GDM1 (cell line): ENCODE measurements around the gene C11orf52.
A peak's percentile ranks its signal among the peaks of the same experiment; 100 is the strongest.
"Not testable (repeated sequence)": the region's sequence is repeated elsewhere in the genome, so short reads cannot be mapped to it uniquely, and the experiment has no call there.

Source experiments
- DNase-seq: peaks from one replicate; lab custom pipeline; 2025; lab: John Stamatoyannopoulos, UW

The C11orf52 gene

GRCh38 chr11:111913031-111913861 lies 5.5 kb upstream of the C11orf52 start:
- no peak for DNase-seq

- no peak for DNase-seq
These were observed 4.7 kb upstream of the C11orf52 start for GRCh38 chr11:111913997-111914396.

DNA sequence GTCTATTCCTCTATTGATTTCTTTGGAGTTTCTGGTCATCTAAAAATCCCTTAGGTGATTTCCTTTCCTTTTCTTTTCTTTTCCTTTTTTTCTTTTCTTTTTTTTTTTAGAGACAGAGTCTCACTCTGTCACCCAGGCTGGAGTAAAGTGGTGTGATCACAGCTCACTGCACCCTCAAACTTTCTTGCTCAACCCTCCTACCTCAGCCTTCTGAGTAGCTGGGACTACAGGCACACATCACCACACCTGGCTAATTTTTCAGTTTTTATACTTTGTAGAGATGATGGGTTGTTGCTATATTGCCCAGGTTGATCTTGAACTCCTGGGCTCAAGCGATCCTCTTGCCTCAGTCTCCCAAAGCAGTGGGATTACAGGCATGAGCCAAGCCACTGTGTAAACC lies 1.9 kb upstream of the C11orf52 start:
- no peak for DNase-seq

GRCh38 chr11:111917312-111917711 lies 1.4 kb upstream of the C11orf52 start:
- no peak for DNase-seq

DNA sequence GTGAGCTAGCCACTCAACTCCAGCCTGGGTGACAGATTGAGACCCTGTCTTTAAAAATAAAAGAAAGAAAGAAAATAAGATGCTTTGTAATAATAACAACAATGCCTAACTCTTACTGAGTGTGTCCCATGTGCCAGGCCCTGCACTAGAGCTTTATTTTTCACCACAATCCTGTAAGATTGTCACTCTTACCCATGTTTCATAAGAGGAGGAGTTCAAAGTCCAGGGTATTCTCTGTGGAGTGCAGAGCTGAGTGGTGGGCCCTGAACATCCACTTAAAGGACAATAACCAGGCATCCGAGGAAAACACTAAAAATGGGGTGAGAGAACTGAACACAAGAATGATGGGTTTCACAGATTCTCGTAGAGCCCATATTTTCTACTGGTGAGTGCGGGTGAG lies 925 bp upstream of the C11orf52 start:
- DNase-seq = no peak

DNA sequence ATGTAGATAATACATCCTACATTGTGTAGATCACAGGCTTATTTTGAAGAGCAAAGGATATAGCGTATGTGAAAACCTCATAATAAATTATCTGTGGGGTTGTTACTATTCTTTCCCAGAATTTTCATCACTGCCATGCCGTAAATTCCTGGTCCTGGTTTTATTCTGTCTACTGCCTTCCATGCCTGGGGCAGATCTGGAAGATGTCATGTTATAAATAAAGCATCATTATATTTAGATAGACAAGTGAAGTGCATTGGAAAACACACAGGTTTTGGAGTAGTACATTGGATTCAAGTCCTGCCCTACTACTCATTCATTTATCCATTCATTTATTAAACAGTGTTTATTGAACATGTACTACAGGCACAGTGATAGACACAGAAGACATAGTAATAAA lies 2.2 kb downstream of the C11orf52 start:
- DNase-seq = no peak

DNA sequence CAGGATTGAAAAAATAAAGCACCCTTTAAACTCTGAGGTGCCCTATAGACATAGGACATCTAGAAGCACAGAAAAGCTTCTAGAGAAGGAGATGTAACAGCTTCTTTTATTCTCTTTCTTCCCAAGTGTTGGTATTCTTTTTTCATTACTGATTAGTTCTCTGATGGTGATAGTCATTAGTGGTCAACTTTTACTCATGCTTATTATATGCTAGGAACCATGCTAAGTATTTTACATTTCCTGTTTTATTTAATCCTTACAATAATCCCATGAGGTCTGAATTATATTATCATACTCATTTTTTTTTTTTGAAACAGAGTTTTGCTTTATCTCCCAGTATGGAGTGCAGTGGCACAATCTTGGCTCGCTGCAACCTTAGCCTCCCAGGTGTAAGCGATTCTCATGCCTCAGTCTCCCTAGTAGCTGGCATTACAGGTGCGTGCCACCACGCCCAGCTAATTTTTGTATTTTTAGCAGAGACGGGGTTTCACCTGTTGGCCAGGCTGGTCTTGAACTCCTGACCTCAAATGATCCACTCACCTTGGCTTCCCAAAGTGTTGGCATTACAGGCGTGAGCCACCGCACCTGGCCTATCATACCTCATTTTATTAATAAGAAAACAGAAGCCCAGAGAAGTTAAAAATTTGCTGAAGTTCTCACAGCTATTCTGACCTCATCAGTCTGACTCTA lies 3.0 kb downstream of the C11orf52 start:
- no peak for DNase-seq

GRCh38 chr11:111922803-111923202 lies 4.1 kb downstream of the C11orf52 start:
- no peak for DNase-seq

GRCh38 chr11:111923351-111923788 lies 4.7 kb downstream of the C11orf52 start:
- no peak for DNase-seq

DNA sequence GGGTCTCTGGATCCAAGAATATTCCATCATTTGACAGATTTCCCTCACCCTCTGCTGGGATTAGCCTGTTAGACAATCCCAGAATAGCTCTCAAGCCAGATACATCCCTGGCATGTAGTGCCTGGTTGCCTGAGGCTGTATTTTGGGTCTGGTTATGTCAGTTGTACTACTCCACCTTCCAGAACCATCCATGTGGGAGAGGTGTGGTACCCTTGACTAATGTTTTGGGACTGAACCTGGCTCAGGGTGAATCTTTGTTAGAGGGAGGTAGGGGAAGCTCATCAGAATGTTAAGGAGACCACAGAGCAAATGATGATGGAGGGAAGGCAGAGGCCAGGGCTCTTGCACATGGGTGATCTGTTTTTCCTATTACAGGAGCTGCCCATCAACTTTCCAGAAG lies 5.2 kb downstream of the C11orf52 start:
- DNase-seq = no peak

DNA sequence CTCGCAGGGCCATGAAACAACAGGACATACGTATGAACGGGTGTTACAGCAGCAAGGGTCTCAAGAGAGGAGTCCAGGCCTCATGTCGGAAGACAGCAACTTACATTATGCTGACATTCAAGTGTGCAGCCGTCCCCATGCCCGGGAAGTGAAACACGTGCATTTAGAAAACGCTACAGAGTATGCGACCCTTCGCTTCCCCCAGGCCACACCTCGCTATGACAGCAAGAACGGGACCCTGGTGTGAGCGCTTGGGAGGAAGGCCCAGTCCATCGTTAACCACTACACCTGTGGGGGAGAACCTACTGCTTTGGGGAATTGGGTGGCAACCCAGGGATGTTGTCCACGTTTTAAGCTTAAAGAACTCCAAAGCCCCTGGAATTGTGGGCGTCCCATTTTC lies 7.2 kb downstream of the C11orf52 start:
- DNase-seq = no peak

DNA sequence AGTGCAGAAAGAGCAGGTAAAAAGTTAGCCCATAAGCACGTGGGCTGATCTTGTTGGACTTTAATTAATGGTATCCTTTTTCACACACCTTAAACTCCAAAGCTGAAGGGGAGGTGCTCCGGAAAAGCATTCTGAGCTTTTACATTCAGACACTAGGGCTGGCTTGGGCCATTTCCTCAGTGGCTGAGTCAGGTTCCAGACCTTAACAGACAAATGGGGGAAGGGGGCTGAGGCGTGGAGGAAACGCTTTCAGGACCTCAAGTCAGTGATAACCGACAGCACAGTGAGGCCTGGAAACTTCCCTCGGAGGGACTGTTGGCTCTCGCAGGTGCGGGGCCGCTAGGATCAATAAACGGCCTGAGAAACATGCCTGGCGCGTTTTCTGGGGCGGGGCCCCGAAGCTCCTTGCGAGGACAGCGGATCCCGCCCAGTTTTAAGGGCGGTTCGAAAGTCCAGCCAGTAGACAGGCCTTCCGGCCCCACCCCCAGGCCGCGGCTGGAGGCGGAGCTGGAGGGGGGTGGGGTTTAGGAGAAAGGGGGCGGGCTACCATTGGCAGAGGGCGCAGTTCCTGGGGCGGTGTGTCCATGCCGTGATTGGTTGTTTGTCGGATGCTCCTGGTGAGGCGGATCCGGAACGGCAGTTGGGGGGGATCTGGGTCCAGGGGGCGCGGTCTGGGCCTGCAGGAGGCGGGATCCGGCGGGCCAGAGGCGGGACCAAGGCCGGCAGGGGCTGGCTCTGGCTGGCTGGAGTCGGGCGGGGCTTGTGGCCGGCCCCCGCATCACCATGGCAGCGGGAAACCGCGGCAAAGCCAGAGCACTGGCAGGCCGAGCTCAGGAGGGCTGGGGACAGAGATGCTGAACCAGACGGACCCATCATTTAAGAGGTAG lies 8.0 kb downstream of the C11orf52 start:
- peak; percentile 94 for DNase-seq

DNA sequence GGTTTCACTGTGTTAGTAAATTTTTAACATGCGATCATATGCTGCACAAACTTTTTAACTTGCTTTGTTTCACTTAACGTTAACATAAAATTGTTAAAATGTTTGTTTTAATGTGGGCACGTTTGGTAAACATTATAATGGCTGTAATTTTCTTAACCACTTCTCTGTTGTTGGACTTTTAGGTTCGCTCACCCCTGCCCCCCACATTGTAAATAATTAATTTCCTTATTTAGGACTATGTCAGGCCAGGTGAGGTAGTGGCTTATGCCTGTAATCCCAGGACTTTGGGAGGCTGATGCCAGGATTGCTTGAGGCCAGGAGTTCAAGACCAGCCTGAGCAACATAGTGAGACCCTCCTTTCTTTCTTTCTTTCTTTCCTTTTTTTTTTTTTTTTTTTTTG lies 11.8 kb downstream of the C11orf52 start:
- no peak for DNase-seq

- no peak for DNase-seq
These were observed 13.9 kb downstream of the C11orf52 start for GRCh38 chr11:111932611-111932950.

DNA sequence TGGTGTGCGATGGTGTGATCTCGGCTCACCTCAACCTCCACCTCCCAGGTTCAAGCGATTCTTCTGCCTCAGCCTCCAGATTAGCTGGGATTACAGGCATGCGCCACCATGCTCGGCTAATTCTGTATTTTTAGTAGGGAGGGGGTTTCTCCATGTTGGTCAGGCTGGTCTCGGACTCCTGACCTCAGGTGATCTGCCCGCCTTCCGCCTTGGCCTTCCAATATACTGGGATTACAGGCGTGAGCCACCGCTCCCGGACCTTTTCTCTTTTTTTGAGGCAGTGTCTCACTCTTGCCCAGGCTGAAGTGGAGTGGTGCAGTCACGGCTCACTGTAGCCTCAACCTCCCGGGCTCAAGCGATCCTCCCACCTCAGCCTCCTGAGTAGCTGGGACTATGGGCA lies 14.5 kb downstream of the C11orf52 start:
- not testable (repeated sequence) for DNase-seq

DNA sequence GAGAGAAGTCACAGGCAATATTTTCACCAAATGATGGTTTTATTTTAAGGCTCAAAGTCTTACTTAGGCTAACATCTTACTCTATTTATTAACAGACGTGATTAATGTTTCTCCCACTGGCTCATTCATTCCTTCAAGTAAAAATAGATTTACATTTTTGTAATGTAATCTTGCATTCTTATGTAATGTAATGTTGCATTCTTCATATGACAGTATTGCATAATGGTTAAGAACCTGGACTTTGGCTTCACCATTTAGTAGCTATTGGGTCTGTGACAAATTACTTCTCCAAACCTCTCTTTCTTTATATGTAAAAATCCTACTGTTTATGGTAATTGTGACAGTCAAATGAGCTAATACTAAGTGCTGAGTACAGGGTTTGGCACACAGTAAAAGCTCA lies 15.2 kb downstream of the C11orf52 start:
- DNase-seq = no peak

GRCh38 chr11:111934306-111934705 lies 15.6 kb downstream of the C11orf52 start:
- no peak for DNase-seq

DNA sequence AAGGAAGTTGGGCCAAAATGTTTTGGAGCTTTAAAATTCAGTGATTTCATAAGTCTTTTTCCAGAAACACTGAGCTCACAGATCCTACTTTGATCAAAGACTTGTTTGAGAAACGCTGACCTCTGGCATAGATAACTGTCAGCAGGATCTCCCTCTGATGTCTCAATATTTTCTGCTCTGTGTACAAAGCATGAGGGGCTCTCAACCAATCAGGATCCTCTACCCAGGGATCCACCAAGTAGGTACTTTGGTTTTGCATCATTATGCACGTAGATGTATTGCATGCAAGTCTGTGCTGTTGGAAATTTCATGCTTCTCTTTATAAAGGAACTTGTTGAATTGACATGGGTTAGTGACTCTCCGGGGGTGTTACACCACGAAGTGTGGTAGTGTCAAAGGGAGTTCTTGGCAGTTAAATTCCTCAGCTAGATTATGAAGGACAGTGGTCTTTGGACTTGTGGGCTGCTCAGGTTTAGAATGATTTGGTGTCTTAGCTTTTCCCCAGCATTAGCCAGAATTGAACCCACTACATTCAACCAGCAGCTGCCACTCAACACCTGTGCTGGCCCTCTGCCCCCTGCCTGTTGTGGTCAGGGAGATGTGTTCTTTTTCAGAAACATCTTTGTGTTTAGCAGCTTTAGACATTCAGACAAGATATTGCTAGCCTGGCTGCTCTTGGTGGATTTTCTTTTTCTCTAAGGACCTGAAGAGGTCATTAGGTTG lies 16.8 kb downstream of the C11orf52 start:
- DNase-seq = no peak

DNA sequence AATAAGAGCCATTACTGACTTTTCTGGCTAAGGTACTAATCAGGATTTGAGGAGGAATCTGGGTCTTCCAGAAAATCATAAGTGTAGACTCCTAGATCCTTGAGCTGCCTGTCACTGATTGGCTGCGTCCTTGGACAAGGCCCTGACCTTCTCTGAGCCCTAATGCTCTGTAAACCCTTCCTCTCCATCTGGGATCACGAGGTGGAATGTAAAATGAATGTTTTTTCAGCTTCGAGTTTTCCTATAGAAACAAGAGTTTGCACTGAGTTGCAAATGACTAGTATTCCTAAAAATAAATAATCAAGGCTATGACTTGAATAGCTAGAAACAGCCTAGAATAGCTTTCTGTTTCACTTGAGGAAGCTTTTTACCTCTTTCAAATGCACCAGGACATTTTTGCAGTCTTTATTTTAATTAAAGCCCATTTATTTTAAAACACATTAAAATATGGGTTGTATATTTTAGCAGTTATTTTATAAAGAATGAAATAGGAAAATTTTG lies 17.4 kb downstream of the C11orf52 start:
- no peak for DNase-seq

DNA sequence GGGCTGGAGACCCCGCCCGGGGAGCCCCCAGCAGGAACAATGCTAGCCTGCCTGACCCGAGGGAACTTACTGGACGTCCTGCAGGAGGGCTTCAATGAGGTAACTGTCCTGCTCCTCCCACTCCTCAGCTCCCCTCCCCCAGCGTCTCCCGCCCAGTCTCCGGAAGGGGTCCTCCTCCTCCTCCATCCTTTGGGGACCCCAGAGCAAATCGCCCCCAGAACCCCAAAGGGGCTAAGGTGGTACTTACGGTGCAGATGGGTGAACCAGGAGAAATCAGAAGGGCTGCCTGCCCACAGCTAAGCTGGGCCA lies 18.7 kb downstream of the C11orf52 start:
- no peak for DNase-seq

- no peak for DNase-seq
These were observed 19.1 kb downstream of the C11orf52 start for GRCh38 chr11:111937844-111938243.

DNA sequence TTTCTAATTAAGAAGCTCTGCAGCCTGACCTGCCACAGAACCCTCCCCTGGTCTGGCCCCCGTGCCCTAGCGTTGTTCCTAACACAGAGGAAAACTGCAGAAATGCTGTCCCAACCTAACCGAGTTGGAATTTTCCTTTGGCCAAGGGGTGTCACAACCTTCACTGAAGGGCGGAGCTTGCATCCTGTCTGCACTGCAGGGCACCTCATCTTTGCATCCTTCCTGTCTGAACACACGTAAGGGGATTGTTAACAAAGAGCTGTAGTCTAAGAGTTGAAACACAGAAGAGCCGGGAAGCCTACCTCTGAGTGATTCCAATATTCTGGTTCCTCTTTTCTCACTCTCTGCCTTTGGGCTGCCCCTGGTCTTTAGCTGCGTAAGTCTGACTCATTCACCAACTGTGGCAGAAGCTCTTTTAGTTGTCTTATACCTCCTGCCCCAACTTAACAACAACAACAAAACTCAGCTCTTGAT lies 20.0 kb downstream of the C11orf52 start:
- DNase-seq = peak; percentile 48
